Body of pancreas (tissue), 4 donors: ENCODE measurements around the gene NXPH4. TPM values are rescaled to one million over a fixed set of nuclear protein-coding genes. Genes with fewer than 3 reads are reported as not detected.
A peak's percentile ranks its signal among the peaks of the same experiment; 100 is the strongest.

Experiments used
- ATAC-seq: fragments of 150-250 bp; one replicate; pipeline ENCODE4 v1.9.1; 2016
- DNase-seq, 4 donors: peaks; one replicate each; pipeline ENCODE4 v3.0.0-alpha.2; 2019
- H3K27ac ChIP-seq, 4 donors: fragments of 200-600 bp; sonication (generic); 1 replicate in 3 of 4; 2 replicates in 1 of 4; pipeline versions ENCODE4 v1.5.1 to v1.6.1; 2016 to 2019; ENCODE audit warnings: mild to moderate bottlenecking in 1 of 4, mixed read lengths in 1 of 4, moderate library complexity in 1 of 4
- H3K27me3 ChIP-seq, 2 donors: fragments of 200-600 bp; sonication (generic); one replicate each; pipeline ENCODE4 v1.6.0; 2016; ENCODE audit warnings: mild to moderate bottlenecking in 1 of 2
- H3K36me3 ChIP-seq, 2 donors: fragments of 200-600 bp; sonication (generic); replicated peaks in 1 of 2; 2 replicates each; pipeline ENCODE4 v1.5.1; 2016; ENCODE audit warnings: low read depth in 2 of 2; ENCODE audit not compliant: insufficient read depth in 1 of 2
- H3K4me1 ChIP-seq: fragments of 200-600 bp; sonication (generic); one replicate; pipeline ENCODE4 v1.6.0; 2016
- H3K4me3 ChIP-seq, 2 donors: fragments of 200-600 bp; sonication (generic); 1 replicate in 1 of 2; 2 replicates in 1 of 2; pipeline ENCODE4 v1.5.1; 2016 to 2019
- H3K9me3 ChIP-seq, 3 donors: fragments of 200-600 bp; sonication (generic); 1 replicate in 2 of 3; 2 replicates in 1 of 3; pipeline ENCODE4 v1.5.1; 2016
- CTCF ChIP-seq, 7 experiments: fragments of 450-650 bp in 4 of 7; fragments of 200-600 bp in 3 of 7; sonication (generic) in 3 of 7; IDR thresholded peaks; one replicate each; pipeline ENCODE4 v1.5.1; 2016 to 2019; ENCODE audit warnings: antibody characterized with exemption in 7 of 7
- POLR2A ChIP-seq, 3 donors: fragments of 450-650 bp; IDR thresholded peaks; one replicate each; pipeline ENCODE4 v1.6.1; 2016; ENCODE audit warnings: antibody characterized with exemption in 3 of 3, mild to moderate bottlenecking in 2 of 3
- whole genome bisulfite sequencing, 2 donors: methylation state at CpG; one replicate each; pipeline ENCODE4 v1.1.5; 2017; 5-methylcytosine and 5-hydroxymethylcytosine counted together
- intact Hi-C: fragments of 100-400 bp; cut with DNase I; formaldehyde crosslinking; loops from one replicate; pipeline ENCODE4 v1.15.1; 2023
- total RNA-seq, 2 donors: library from RNA; depleted of rRNA; stranded (reverse); fragments of >200 nt; gene quantifications; one replicate each; pipeline ENCODE4 v1.1.0, GENCODE V29; 2016

Gene NXPH4
- total RNA-seq, 2 donors from 2014 or later, result 2.9 to 4.6 TPM

GRCh38 chr12:57195186-57195585, 21.4 kb upstream of the NXPH4 start:
- H3K36me3 ChIP-seq, result peaks cover 0 to 2% of the 10 kb centered on the region in 2 donors
- intact Hi-C loops, result no loop called here
- WGBS, 2 donors, result 82 to 86% methylated on average over 11 to 19 of the region's 19 CpGs

GRCh38 chr12:57195611-57196371, 20.8 kb upstream of the NXPH4 start:
- Histone ChIP-seq H3K27me3 (no peaks in the 10 kb centered on the region), H3K4me3 (no peak overlapping the region), H3K36me3 (peaks cover 0 to 2% of the 10 kb centered on the region in 2 donors), H3K27ac (no peak overlapping the region), H3K4me1 (no peaks in the 10 kb centered on the region), H3K9me3 (no peaks in the 10 kb centered on the region)
- DNase-seq (no peak), ATAC-seq (peak; percentile 9)
- TF ChIP-seq CTCF (IDR thresholded peaks at IDR 0.05) (no peak), POLR2A (IDR thresholded peaks at IDR 0.05) (no peak)
- intact Hi-C loops, result no loop called here
- WGBS, 2 donors, result 81 to 83% methylated on average over 9 to 29 of the region's 34 CpGs

More at GRCh38 chr12:57195186-57195585, 21.4 kb upstream of the NXPH4 start:
- no peaks in the 10 kb centered on the region for H3K9me3 ChIP-seq
- DNase-seq (no peak), ATAC-seq (no peak)
- TF ChIP-seq POLR2A (IDR thresholded peaks at IDR 0.05) (no peak), CTCF (IDR thresholded peaks at IDR 0.05) (no peak)
- no peaks in the 10 kb centered on the region for H3K4me1 ChIP-seq
- no peak overlapping the region for H3K4me3 ChIP-seq
- H3K27me3 ChIP-seq, result no peaks in the 10 kb centered on the region
- H3K27ac ChIP-seq, result no peak overlapping the region

- no peaks in the 10 kb centered on the region for H3K9me3 ChIP-seq
- intact Hi-C loops, result no loop called here
- WGBS, 2 donors, result 59 to 60% methylated on average over 4 of the region's 4 CpGs
- TF ChIP-seq CTCF (IDR thresholded peaks at IDR 0.05) (no peak), POLR2A (IDR thresholded peaks at IDR 0.05) (no peak)
- ATAC-seq (no peak), DNase-seq (no peak)
- H3K4me3 ChIP-seq, result no peak overlapping the region
- H3K36me3 ChIP-seq, result peaks cover 0 to 2% of the 10 kb centered on the region in 2 donors
- no peak overlapping the region for H3K27ac ChIP-seq
- H3K27me3 ChIP-seq, result no peaks in the 10 kb centered on the region
- H3K4me1 ChIP-seq, result no peaks in the 10 kb centered on the region
Observed at GRCh38 chr12:57196439-57196838, 20.2 kb upstream of the NXPH4 start.

- intact Hi-C loops, result no loop called here
- H3K27ac ChIP-seq, result no peak overlapping the region
- 83 to 93% methylated on average over 5 to 22 of the region's 22 CpGs for WGBS, 2 donors
- no peak overlapping the region for H3K4me3 ChIP-seq
- no peak for TF ChIP-seq POLR2A (IDR thresholded peaks at IDR 0.05)
- H3K4me1 ChIP-seq, result no peaks in the 10 kb centered on the region
- no peak for DNase-seq
- no peaks in the 10 kb centered on the region for H3K9me3 ChIP-seq
- H3K36me3 ChIP-seq, result peaks cover 0 to 2% of the 10 kb centered on the region in 2 donors
- H3K27me3 ChIP-seq, result no peaks in the 10 kb centered on the region
- ATAC-seq, result no peak
Observed at GRCh38 chr12:57196956-57197355, 19.6 kb upstream of the NXPH4 start.

GRCh38 chr12:57198329-57198728, 18.3 kb upstream of the NXPH4 start:
- intact Hi-C loops, result no loop called here
- ATAC-seq (no peak), DNase-seq (no peak)
- no peaks in the 10 kb centered on the region for H3K4me1 ChIP-seq
- H3K4me3 ChIP-seq, result no peak overlapping the region
- no peaks in the 10 kb centered on the region for H3K9me3 ChIP-seq
- H3K27ac ChIP-seq, result no peak overlapping the region
- no peaks in the 10 kb centered on the region for H3K27me3 ChIP-seq
- no peak for TF ChIP-seq CTCF (IDR thresholded peaks at IDR 0.05)
- no peak for TF ChIP-seq POLR2A (IDR thresholded peaks at IDR 0.05)
- H3K36me3 ChIP-seq, result peaks cover 0 to 2% of the 10 kb centered on the region in 2 donors
- WGBS, 2 donors, result 88 to 95% methylated on average over 10 to 16 of the region's 17 CpGs
